Stimulated activated CD4-positive, alpha-beta T cell treated with anti-CD3 and anti-CD28 coated beads, Interleukin-2, amount 100 ng/mL, for 4 hours (primary cell): Measurements from ENCODE around the gene ISY1.
"Not testable (repeated sequence)": the region's sequence is repeated elsewhere in the genome, so short reads cannot be mapped to it uniquely, and the experiment has no call there.

Experiments used
- DNase-seq: peaks from one replicate; pipeline ENCODE4 v3.0.0-alpha.2; 2020; ENCODE audit warnings: low read depth

Gene ISY1

GRCh38 chr3:129120254-129121004 lies 40.4 kb downstream of the ISY1 start:
- peak; percentile 82 for DNase-seq

DNA sequence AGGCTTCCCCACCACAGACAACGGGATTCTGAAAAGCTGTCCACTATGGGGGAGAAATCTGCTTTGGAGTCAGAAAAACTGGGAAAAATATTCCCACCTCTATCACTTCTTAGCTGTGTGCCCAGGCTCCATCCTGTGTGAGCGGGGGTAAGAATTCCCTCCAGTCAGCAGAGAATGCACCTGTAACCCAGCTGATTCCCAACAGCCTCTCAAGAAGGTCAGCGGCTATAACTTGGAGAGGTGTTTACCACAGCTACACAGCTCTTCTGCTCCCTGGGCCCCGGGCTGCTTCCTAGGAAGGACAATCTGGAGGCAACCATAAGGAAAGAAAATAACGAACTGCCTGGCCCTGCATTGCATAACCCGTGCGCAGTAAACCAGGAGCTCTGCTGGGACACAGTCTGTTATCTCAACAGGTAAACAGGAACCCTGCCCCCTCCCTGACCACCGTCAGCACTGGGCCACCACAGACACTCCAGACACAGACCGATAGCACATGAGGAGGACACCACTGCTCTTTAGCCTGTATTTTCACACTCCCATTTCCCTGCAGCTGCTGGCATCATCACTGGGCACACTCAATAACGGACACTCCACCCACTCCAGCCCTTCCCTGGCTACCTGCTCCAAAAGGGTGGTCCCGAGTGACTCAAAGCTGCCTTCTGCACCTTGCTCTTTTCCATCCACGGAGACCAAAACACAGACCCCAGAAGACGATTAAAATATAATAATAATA lies 41.3 kb downstream of the ISY1 start:
- no peak for DNase-seq

DNA sequence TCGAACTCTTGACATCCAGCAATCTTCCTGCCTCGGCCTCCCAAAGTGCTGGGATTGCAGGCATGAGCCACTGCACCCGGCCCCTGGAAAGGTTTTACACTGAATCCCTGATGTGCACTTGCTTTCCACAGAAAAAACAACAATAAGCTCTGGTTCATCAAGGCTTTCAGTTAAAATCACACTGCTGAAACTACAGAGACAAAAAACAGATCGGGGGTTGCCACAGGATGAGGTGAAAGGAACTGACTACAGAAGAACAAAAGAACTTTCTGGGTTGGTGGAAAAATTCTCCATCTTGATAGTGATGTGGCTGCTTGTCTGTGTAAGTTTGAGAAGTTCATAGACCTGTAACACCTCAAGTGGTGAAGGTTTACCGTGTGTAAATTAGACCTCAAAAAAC lies 42.1 kb downstream of the ISY1 start:
- DNase-seq: peak; percentile 23

GRCh38 chr3:129117134-129117533 lies 43.7 kb downstream of the ISY1 start:
- no peak for DNase-seq

GRCh38 chr3:129116482-129116946 lies 44.3 kb downstream of the ISY1 start:
- DNase-seq: no peak

- no peak for DNase-seq
Measured at GRCh38 chr3:129114455-129114854, 46.4 kb downstream of the ISY1 start.

GRCh38 chr3:129112308-129113052 lies 48.4 kb downstream of the ISY1 start:
- DNase-seq: no peak

GRCh38 chr3:129111076-129111780 lies 49.6 kb downstream of the ISY1 start:
- not testable (repeated sequence) for DNase-seq

GRCh38 chr3:129107793-129108192 lies 53.1 kb downstream of the ISY1 start:
- no peak for DNase-seq

DNA sequence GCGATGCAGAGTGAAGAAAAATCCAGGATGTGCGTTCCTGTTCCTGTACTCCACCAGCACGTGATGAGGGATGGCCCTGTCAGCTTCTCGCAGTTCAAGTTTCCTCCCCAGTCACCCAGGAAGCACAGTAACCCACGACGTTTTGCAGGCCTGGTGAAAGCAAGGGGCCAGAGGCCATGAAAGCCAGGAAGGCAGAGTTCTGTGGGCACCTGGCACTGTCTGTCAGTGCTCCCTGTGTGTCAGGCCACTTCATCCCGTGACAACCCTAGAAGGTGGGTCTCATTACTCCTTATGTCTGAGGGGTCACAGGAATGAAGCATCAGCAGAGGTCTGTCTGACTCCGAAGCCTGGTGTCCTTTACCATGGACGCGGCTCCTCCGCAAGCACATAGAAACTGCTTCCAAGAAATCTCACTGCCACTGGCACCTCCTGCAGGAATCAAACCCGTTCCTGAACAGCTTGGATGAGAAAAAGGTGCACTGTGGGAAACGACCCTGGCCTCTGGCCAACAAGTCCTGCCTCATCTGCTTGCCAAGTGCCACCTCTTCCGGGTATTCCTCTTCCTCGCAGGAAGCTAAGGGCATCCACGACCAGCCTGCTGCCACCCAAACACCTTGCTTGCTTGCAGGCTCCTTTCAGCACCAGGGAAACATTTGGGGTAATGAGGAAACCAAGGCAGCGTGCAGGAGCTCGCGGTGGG lies 53.8 kb downstream of the ISY1 start:
- DNase-seq: no peak

DNA sequence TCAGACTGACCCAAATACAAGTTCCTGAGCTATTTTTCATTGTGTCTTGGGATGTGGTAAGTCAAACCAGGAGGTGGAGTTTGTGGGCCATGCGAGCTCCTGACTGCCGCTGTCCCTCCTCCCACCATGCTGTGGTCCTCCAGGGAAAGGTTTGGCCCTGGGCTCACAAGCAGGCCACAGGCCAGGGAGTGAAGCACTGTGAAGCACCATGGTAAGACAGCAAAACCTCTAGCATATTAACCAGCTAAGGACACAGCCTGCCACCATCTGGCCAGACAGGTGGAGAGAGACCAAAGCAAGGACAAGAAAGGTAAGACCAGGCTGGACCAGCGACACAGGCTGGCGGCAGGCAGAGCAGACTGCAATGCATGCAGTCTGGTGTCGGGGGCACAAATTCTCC lies 54.5 kb downstream of the ISY1 start:
- DNase-seq: no peak

- no peak for DNase-seq
Measured at GRCh38 chr3:129105862-129106261, 55.0 kb downstream of the ISY1 start.

DNA sequence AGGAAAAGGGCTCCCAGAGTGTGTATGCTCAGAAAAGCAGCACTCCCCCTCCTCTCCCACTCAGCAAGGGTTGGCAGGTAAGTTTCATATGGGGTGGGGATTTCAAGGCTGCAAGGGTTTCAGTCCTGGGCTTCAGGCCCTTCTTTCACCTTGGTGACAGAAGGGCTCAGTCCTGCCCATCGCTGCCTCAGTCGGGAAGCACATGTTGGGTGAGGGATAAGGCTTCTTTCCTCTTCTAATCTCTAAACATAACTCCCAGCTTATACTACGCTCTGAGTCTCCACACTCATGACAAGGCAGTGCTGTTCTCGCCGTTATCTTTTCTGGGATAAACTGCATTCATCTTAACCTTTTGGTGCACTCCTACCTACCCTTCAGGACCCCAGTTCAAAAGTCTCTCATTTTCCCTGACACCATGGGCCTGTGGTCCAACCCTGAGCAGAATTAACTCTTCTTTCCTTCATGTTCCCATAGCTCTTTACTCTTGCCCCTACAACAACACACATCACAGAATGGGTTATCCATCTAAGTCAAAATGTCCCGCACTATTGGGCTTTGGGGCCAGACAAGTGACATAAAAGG lies 56.3 kb downstream of the ISY1 start:
- DNase-seq: no peak

DNA sequence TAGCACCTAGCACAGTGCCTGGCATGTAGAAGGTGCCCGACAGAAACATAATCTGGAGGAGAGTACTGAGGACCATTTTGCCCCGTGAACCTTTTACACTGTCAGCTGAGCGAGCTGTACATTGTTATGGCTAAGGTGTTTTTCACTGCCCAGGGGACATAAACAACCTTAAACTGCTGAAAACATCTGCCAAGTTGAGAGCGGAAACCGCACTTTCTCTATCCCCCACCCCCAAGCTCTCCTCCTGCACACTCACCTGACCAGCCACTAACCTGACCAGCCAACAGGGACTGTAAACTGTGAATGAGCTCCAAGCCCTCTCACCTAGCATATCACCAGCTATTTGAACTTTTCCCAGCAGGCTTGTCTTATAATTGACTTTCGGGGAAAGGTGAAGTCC lies 56.8 kb downstream of the ISY1 start:
- DNase-seq: no peak

DNA sequence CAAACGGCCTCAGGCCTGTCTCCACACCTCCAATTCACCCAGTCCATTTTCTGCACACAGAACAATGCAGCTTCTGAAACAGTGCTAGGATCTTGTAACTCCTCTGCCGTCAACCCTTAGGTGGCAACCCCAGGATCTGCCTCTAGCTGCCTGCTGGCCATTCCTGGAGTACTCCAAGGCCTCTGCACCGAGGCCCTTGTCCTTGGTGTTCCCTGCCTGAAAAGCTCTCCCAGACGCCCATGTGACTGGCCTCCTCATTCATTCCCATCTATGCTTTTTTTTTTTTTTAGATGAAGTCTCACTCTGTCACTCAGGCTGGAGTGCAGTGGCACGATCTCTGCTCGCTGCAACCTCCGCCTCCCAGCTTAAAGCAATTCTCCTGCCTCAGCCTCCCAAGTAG lies 57.6 kb downstream of the ISY1 start:
- DNase-seq: no peak

- DNase-seq: no peak
Measured at GRCh38 chr3:129101370-129102138, 59.3 kb downstream of the ISY1 start.

- no peak for DNase-seq
Measured at GRCh38 chr3:129100274-129100673, 60.6 kb downstream of the ISY1 start.

- DNase-seq: no peak
Measured at GRCh38 chr3:129095285-129095684, 65.6 kb downstream of the ISY1 start.

- not testable (repeated sequence) for DNase-seq
Measured at GRCh38 chr3:129088312-129088711, 72.6 kb downstream of the ISY1 start.

GRCh38 chr3:129087904-129088303 lies 73.0 kb downstream of the ISY1 start:
- DNase-seq: not testable (repeated sequence)
